Left cardiac atrium (tissue), 4 donors: ENCODE results near the gene SAE1. TPM values are rescaled to one million over a fixed set of nuclear protein-coding genes. Genes with fewer than 3 reads are reported as not detected.
"Not testable (repeated sequence)": the region's sequence is repeated elsewhere in the genome, so short reads cannot be mapped to it uniquely, and the experiment has no call there.

Experiments used
- ATAC-seq, 2 donors: fragments of 200-7000 bp; cut with Tn5 transposase; one replicate each; pipeline ENCODE4 v1.9.1; 2020; ENCODE audit warnings: mild to moderate bottlenecking in 2 of 2, moderate library complexity in 2 of 2
- DNase-seq: peaks from one replicate; pipeline ENCODE4 v3.0.0-alpha.2; 2020
- intact Hi-C, 2 donors: fragments of 100-400 bp; cut with DNase I; formaldehyde crosslinking; loops; one replicate each; pipeline versions ENCODE4 v1.14.1 to v1.15.1; 2022 to 2023
- long read RNA-seq: library from polyadenylated mRNA; unstranded; transcript quantifications from one replicate; pipeline ENCODE4 v2.0.0, GENCODE V29; 2021
- total RNA-seq, 2 donors: library from RNA; stranded (reverse); fragmentation: NEBNext Ultra II Directional; extraction: Animal tissue kit (Norgen Biotek cat#: 25700); gene quantifications; one replicate each; pipeline ENCODE4 v1.2.1, GENCODE V29; 2021
- donor health status: DM: no; HTN: yes; CAD: no.
- donor health status: DM: no; HTN: yes; CAD: no; lungs with severe emphysema.
- donor health status: DM: yes; HTN: yes; CAD: no.
- donor health status: Dilated cardiomyopathy.

Gene SAE1
- 10 to 100 TPM; 50.1 to 54.7 TPM for total RNA-seq
- long read RNA-seq, transcript SAE1-201 (9 exons, 2,049 nt), result major isoform, 103 of 137 reads
- long read RNA-seq, partial matches to known transcripts, result 12 of 137 reads
- long read RNA-seq, other reads (novel, unspliced or antisense), result 17 of 137 reads

DNA sequence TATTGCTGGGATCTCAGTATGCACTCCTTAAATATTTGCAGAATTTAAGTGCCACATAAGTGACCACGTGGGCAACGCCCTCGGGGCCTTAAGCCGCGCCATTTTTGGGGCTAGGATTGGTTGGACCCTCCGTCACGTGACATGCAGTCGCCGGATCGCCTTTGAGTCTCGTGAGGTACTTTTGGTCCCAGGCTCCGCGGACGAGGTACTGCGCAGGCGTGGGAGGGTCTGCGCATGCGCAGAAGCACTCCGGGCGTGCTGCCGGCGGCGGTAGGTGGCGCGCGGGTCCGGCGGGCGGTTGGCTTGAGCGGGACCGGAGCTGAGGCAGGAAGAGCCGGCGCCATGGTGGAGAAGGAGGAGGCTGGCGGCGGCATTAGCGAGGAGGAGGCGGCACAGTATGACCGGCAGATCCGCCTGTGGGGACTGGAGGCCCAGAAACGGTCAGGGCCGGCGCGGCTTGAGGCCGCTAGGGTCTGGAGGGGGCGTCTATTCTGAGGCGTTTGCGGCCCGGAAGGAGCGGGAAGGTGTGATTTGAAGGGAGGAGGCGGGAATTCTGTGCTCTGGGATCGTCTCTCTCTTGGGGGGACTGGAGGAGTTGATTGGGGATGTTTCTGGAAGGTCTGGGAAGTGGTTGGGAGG, at the start of gene SAE1:
Gene SAE1, plus strand, starts transcription at position 247 of the 639 bp plus-strand sequence. Its CDS starts 96 bp downstream, at position 343.
- ATAC-seq (peak; percentile 93 to 96), DNase-seq (peak; percentile 96)
- intact Hi-C loops, result no loop called here

DNA sequence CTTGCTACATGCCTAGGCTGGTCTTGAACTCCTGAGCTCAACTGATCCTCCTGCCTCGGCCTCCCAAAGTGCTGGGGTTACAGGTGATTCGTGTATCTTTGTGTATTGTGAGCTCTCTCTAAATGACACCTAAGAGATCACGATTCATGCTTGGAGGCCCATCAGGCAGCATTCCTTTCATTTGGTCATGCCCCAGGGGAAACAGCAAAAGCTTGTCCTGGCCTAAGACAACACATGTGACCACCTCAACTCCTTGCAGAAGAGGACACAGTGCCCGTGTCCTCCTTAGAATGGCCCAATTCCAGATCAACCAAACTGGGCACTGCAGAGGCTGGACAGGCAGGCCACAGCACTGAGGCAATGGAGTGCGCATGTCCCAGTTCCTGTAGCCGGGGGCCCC, 49.5 kb upstream of the SAE1 start:
- intact Hi-C loops, result loop anchor here in 1 of 2 donors (2.0 kb wide), 1 partner anchor 44 kb away; no protein-coding TSS in a partner anchor
- DNase-seq, result no peak

GRCh38 chr19:47082493-47082892, 48.1 kb upstream of the SAE1 start:
- intact Hi-C loops, result no loop called here
- ATAC-seq (no peak), DNase-seq (no peak)

More for the DNA sequence above, 49.5 kb upstream of the SAE1 start:
- no peak for ATAC-seq

- ATAC-seq, result no peak
- DNase-seq, result no peak
- intact Hi-C loops, result no loop called here
These were observed 45.7 kb upstream of the SAE1 start for GRCh38 chr19:47084879-47085439.

GRCh38 chr19:47086280-47086679, 44.4 kb upstream of the SAE1 start:
- no peak for DNase-seq
- intact Hi-C loops, result no loop called here
- no peak for ATAC-seq

DNA sequence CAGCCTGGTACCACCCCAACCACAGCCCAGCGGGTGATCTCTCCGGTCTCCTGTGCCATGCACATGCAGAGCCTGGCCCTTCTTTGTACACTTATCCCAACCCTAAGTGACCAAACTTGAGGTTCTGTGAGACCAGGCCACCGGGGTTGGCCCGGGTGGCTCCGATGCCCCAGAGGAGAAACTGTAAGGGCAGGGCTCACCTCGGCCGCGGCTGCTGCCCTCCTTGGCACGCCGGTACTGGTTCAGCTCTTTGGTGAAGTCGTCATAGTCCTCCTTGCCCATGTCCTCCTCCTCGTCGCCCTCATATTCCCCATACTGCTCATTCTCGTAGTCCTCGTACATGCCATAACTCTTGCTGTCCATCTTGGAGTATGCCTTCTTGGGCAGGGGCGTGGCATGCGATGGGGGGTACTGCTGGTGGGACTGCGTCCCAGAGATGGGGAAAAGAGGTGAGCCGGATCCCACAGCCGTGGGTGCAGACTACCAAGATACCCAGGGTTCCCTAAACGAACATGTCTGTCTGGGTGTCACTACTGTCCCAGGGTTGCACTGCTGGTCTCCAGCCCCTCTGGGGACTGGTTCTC, 40.8 kb upstream of the SAE1 start:
- DNase-seq, result no peak
- intact Hi-C loops, result no loop called here
- no peak for ATAC-seq

DNA sequence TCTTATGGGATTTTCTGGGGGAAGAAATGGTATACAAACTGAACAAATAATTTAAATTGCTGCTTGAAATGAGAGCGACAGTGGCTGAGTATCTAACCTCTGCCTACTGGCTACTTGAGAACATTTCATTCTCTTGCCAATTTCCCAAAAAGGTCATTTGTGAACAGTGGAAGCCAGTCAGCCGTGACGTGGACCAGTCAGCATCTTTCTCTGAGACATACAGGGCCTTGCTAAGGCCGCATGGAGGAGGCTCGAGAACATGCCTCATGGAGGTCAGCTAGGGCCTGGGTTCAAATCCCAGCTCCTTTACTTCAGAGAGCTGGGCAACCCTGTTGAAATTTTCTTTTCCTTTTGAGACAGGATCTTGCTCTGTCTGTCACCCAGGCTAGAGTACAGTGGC, 37.4 kb upstream of the SAE1 start:
- intact Hi-C loops, result no loop called here

DNA sequence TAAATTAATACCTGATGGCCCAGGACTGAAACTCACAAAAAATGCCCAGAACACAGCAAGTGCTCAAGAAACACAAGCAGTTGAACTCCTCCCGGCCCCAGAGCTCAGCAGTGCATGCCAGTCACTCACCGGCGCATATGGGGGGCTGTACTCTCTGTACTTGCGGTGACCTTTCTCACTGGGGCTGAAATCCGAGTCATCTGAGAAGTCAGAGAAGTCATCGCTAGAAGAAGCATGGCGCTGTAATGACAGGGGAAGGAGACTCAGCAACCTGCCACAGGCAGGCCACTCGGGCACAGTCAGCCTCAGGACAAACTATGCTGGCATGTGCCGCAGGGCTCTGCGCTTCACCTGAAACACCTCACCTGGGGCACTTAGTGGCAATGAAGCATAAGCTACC, 36.8 kb upstream of the SAE1 start:
- intact Hi-C loops, result no loop called here
- DNase-seq, result no peak
- no peak for ATAC-seq

More for the DNA sequence above, 37.4 kb upstream of the SAE1 start:
- DNase-seq (no peak), ATAC-seq (no peak)

DNA sequence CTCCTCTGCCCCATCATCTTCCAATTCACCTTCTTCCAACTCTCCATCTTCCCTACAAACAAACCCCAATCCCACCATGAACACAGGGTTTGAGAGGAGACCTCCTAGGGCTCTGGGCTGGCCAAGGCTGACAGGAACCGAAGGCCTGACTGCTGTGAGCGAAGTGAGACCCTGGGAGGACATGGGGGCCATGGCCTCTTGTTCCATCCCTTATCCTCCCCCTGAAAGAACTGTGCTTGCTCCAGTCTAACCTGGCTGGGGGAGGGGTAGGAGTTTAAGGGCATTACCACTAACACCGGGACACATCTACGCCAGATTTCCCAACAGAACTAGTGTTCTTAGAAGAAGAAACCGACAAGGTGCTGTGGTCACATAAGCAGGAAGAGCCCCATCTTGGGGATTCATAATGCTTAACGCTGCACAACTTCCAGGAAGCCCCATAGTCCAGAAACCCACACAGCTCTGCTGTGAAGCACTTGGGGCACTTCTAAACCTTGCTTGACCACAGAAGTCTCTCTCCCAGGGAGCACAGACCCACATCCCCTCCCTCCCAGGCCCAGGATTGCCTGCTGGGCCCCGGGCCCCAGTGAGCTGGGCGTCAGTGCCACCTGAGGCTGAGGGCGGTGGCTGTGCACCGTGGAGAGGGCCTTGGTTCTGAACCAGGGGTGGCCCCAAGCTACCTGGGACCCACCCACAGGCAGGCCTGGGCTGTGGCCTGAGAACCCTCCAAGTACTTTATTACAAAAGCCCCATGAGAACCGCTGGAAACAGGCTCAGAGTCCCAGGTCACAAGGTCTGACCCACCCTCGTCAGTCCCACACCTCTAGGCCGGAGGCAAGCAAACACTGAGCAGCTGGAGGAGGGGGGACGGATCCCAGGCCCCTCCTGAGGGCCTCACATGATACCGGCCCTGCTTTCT, 35.8 kb upstream of the SAE1 start:
- DNase-seq (no peak), ATAC-seq (peak in 1 of 2 donors; percentile 19)
- intact Hi-C loops, result no loop called here

- DNase-seq, result no peak
- intact Hi-C loops, result no loop called here
- peak in 1 of 2 donors; percentile 4 for ATAC-seq
These were observed 35.0 kb upstream of the SAE1 start for GRCh38 chr19:47095476-47096099.

DNA sequence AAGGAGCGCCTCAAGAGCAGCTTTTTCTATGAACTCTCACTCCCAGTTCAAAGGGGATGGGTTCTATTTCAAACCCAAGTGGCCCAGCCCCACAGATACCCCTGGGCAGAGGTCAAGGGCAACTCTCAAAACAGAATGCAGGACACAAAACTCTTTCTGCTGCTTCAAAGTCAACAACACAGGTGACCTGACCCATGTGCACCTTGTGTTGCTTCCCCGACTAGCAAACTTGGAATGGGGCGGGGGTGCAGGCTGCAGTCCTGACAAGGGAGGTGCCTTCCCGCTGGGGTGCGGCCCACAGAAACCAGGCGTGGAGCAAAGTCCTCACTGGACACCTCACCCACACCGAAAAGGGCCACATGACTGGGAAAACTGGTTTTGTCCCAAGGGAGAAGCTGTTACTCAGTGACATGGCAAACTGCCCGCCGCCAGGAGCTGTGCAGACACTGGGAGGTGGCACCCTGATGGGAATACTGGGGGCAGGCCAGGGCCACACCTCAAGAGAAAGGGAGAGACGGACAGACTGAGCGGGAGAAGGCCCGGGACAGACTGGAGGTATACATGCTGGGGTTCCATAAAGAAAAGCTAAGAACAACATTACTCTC, 34.4 kb upstream of the SAE1 start:
- DNase-seq (peak; percentile 78), ATAC-seq (peak; percentile 67 to 76)
- intact Hi-C loops, result no loop called here

DNA sequence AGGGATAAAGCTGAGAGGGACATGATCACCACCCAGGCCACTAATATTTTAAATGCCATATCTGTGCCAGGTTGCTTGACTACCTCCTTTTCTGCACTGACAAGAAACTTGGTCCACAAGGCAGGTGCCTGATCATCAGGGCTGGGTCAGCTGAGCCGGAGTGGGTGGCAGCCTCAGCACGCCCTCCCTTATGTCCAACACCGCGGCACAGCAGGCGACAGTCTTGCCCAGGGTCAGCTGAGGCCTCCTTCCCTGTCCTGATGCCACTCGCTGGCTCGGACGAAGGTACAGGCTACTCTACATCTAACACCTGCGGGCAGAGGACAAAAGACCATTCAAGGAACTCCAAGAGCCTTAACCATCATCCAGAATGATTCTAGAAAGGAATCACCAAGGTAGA, 33.9 kb upstream of the SAE1 start:
- ATAC-seq, result peak; percentile 23 to 49
- intact Hi-C loops, result no loop called here
- peak; percentile 35 for DNase-seq

- DNase-seq, result peak; percentile 60
- intact Hi-C loops, result no loop called here
- peak; percentile 61 to 74 for ATAC-seq
These were observed 33.0 kb upstream of the SAE1 start for GRCh38 chr19:47097396-47098201.

- intact Hi-C loops, result no loop called here
- no peak for DNase-seq
- ATAC-seq, result no peak
These were observed 32.0 kb upstream of the SAE1 start for GRCh38 chr19:47098608-47099007.

GRCh38 chr19:47099576-47100050, 31.0 kb upstream of the SAE1 start:
- intact Hi-C loops, result no loop called here
- DNase-seq (no peak), ATAC-seq (no peak)

GRCh38 chr19:47100290-47100689, 30.3 kb upstream of the SAE1 start:
- intact Hi-C loops, result no loop called here

DNA sequence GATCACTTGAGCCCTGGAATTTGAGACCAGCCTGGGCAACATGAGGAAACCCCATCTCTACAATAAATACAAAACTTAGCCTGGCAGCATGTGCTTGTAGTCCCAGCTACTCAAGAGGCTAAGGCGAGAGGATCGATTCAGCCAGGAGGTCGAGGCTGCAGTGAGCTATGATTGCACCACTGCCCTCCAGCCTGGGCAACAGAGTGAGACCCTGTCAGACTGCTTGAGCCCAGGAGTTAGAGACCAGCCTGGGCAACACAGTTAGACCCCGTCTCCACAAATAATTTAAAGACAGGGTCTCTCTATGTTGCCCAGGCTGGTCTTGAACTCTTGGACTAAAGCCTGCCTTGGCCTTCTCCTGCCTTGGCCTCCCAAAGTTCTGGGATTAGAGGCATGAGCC, 29.5 kb upstream of the SAE1 start:
- ATAC-seq, intact Hi-C loops, DNase-seq: not testable (repeated sequence)

More at GRCh38 chr19:47100290-47100689, 30.3 kb upstream of the SAE1 start:
- ATAC-seq (no peak), DNase-seq (no peak)
